Activated naive CD8-positive, alpha-beta T cell treated with anti-CD3 and anti-CD28 coated beads, Interleukin-2, amount 50 U/mL, for 24 hours (primary cell): ENCODE results near the gene FAM83G.

Source experiments
- ATAC-seq: fragments of 150-1000 bp; cut with Tn5 transposase; one replicate; pipeline ENCODE4 v1.10.0; 2021
- DNase-seq: peaks from one replicate; pipeline ENCODE4 v3.0.0; 2021
- H3K27ac Mint-ChIP-seq: one replicate; pipeline ENCODE4 v1.8.0; 2021; ENCODE audit warnings: mild to moderate bottlenecking, mixed read lengths
- H3K27me3 Mint-ChIP-seq: one replicate; pipeline ENCODE4 v1.8.0; 2021; ENCODE audit warnings: mixed read lengths
- H3K36me3 Mint-ChIP-seq: one replicate; pipeline ENCODE4 v1.8.0; 2021; ENCODE audit warnings: low read depth, mixed read lengths
- H3K4me1 Mint-ChIP-seq: one replicate; pipeline ENCODE4 v1.8.0; 2021; ENCODE audit warnings: mixed read lengths
- H3K4me3 Mint-ChIP-seq: one replicate; pipeline ENCODE4 v1.8.0; 2021; ENCODE audit warnings: mild to moderate bottlenecking, moderate library complexity, mixed read lengths
- H3K9me3 Mint-ChIP-seq: one replicate; pipeline ENCODE4 v1.8.0; 2021; ENCODE audit warnings: mixed read lengths

The FAM83G gene

DNA sequence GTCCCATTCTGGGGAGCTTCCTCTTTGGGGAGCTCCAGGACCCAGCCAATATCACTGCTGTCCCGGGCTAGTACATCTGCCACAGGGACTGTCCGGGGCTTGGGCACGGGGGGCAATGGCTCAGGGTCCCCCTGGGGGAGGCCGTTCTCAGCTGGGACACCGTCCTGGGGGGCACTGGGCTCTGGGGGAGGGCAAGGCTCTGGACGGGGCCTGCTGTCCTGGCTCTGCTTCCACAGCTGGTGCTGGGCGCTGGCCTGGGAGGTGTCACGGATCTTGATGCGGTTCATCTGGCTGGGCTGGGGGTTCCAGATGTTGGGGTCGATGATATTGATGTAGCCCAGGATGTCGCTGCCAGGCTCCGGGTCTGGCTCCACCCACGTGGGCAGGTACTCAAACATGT, 26.5 kb downstream of the FAM83G start:
- no peak for DNase-seq
- Mint-ChIP-seq H3K4me3 (no peak overlapping the region), H3K27ac (no peak overlapping the region), H3K9me3 (no peaks in the 10 kb centered on the region), H3K36me3 (peaks cover 7% of the 10 kb centered on the region), H3K4me1 (peaks cover 15% of the 10 kb centered on the region), H3K27me3 (no peaks in the 10 kb centered on the region)
- no peak for ATAC-seq

DNA sequence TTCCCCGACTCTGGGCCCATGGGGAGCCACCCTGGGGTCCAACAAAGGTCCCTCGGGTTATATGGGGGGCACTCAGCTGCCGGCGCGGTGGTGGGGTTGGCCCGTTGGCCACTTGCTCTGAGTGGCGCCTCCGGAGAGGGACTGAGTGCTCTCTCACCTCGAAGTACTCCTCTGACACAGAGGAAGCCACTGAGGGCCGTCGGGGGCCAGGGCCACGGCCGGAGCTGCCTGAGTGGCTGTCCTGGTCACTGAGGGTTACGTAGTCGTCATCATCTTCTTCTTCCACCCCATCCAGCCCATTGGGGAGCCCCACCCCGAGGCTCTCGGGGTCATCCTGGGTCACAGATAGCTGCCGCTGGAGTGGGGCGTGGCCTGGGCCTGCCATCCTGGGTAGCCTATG, 26.9 kb downstream of the FAM83G start:
- no peak overlapping the region for H3K4me3 Mint-ChIP-seq
- ATAC-seq (no peak), DNase-seq (no peak)
- H3K36me3 Mint-ChIP-seq: peaks cover 7% of the 10 kb centered on the region
- H3K27me3 Mint-ChIP-seq: no peaks in the 10 kb centered on the region
- H3K4me1 Mint-ChIP-seq: peaks cover 15% of the 10 kb centered on the region
- H3K27ac Mint-ChIP-seq: no peak overlapping the region
- H3K9me3 Mint-ChIP-seq: no peaks in the 10 kb centered on the region

DNA sequence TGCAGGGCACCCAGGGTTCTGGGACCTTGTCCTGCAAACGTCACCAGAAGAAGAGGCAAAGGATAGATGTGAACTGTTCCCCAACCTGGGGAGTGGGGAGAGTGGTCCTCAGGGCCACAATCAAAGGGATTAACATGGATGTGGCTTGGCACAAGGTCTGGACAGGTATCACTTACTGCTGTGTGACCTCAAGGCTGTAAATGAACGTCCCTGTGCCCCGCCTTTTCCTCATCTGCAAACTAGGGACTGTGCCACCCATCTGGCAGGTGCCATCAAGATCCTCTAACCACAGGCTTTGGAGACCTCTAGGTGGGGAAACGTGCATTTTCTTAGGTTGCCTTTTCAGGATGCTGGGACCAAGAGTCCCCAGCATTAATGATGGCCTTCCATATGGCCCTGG, 27.5 kb downstream of the FAM83G start:
- H3K36me3 Mint-ChIP-seq: peaks cover 10% of the 10 kb centered on the region
- ATAC-seq: no peak

DNA sequence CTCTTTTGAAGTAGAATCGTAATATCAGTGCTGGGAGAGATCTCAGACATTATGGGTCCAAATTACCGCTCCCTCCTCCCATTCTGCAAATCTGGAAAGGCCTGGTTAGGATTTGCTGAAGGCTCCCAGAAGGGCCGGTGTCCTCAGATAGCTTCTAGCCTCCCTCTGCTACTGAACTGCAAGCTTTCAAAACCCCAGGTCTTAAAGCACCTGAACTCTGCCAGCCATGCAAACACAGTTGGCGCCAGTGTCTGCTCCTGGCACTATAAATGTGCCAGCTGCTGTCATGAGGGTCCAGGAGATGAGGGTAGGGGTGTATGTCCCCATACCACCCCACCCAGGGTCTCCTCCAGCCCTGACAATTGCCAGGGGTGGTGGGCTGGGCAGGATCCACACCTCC, 28.4 kb downstream of the FAM83G start:
- Mint-ChIP-seq H3K4me1 (peaks cover 14% of the 10 kb centered on the region), H3K36me3 (peaks cover 10% of the 10 kb centered on the region), H3K9me3 (no peaks in the 10 kb centered on the region), H3K27ac (no peak overlapping the region), H3K27me3 (no peaks in the 10 kb centered on the region), H3K4me3 (no peak overlapping the region)
- ATAC-seq (no peak), DNase-seq (no peak)

More for the DNA sequence above, 27.5 kb downstream of the FAM83G start:
- Mint-ChIP-seq H3K4me3 (no peak overlapping the region), H3K4me1 (peaks cover 14% of the 10 kb centered on the region), H3K27ac (no peak overlapping the region), H3K27me3 (no peaks in the 10 kb centered on the region), H3K9me3 (no peaks in the 10 kb centered on the region)
- no peak for DNase-seq

DNA sequence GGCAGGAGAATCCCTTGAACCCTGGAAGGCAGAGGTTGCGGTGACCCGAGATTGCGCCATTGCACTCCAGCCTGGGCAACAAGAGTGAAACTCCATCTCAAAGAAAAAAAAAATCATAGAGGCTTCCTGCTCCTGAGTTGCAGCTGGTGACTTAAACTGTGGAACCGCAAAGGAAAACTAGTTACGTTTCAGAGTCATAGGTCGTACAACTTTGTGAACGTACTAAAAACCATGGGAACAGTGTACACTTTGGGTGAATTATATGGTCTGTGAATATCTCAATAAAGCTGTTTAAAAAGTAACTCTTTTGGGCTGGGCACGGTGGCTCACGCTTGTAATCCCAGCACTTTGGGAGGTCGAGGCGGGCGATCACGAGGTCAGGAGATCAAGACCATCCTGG, 29.0 kb downstream of the FAM83G start:
- no peak for DNase-seq
- Mint-ChIP-seq H3K27me3 (no peaks in the 10 kb centered on the region), H3K4me1 (peaks cover 14% of the 10 kb centered on the region), H3K9me3 (no peaks in the 10 kb centered on the region), H3K36me3 (peaks cover 10% of the 10 kb centered on the region), H3K4me3 (no peak overlapping the region), H3K27ac (no peak overlapping the region)
- no peak for ATAC-seq

DNA sequence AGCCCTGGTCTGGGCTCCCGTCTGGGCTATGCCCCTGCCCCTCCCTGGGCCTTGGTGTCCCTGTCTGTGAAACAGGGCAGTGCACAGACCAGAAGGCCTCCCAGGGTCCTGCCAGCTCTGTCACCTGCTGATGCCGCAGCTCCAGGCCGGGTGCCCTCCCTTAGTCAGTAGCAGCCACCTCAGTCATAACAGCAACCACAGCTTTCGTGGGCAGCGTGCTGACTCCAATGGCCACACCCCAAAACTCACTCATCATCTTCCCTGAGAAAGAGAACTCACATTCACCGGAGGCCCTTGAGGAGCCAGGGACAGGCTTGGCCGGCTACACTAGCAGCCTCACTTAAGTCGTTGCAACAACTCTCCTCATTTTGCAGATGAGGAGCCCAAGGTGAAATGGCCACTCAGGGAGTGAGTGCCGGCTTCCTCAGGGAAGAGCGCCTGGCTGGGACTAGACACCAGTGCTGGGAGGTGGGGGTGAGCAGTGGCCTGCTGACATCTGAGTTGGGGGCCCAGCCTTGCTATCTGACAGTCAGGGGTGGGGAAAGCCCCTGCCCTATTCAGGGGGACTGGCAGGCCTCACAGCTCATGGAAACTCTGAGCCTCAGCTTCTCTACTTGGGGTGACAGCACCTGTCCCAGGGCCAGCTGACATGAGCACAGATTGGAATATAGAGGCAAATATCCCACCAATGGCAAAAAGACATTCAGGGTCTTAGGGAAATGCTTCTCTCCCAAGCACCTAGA, 30.0 kb downstream of the FAM83G start:
- Mint-ChIP-seq H3K4me3 (no peak overlapping the region), H3K36me3 (peaks cover 10% of the 10 kb centered on the region), H3K9me3 (no peaks in the 10 kb centered on the region), H3K27ac (peak overlapping the region; percentile 54), H3K27me3 (no peaks in the 10 kb centered on the region), H3K4me1 (peaks cover 14% of the 10 kb centered on the region)
- ATAC-seq (peak; percentile 86), DNase-seq (peak; percentile 52)

DNA sequence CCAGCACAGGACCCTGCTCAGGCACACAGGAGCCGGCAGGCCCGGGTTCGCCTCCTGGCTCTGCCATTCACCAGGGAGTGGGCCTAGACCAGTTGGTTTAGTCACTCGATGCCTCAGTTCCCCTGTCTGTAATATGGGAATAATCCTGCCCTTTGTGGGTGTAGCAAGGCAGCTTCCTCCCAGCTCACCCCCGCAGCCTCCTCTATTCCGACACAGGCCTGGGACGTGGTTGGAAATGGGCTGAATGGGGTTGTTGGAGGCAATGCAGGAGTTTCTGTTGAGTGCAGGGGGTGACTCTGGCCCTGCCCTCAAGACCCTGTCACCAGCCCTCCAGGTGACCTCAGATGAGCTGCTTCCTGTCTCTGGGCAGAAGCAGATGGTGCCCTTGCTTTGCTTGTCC, 32.8 kb downstream of the FAM83G start:
- no peak overlapping the region for H3K27ac Mint-ChIP-seq
- H3K4me3 Mint-ChIP-seq: no peak overlapping the region
- H3K36me3 Mint-ChIP-seq: peaks cover 5% of the 10 kb centered on the region
- H3K27me3 Mint-ChIP-seq: no peaks in the 10 kb centered on the region
- H3K4me1 Mint-ChIP-seq: peaks cover 14% of the 10 kb centered on the region
- DNase-seq (no peak), ATAC-seq (no peak)
- H3K9me3 Mint-ChIP-seq: no peaks in the 10 kb centered on the region

DNA sequence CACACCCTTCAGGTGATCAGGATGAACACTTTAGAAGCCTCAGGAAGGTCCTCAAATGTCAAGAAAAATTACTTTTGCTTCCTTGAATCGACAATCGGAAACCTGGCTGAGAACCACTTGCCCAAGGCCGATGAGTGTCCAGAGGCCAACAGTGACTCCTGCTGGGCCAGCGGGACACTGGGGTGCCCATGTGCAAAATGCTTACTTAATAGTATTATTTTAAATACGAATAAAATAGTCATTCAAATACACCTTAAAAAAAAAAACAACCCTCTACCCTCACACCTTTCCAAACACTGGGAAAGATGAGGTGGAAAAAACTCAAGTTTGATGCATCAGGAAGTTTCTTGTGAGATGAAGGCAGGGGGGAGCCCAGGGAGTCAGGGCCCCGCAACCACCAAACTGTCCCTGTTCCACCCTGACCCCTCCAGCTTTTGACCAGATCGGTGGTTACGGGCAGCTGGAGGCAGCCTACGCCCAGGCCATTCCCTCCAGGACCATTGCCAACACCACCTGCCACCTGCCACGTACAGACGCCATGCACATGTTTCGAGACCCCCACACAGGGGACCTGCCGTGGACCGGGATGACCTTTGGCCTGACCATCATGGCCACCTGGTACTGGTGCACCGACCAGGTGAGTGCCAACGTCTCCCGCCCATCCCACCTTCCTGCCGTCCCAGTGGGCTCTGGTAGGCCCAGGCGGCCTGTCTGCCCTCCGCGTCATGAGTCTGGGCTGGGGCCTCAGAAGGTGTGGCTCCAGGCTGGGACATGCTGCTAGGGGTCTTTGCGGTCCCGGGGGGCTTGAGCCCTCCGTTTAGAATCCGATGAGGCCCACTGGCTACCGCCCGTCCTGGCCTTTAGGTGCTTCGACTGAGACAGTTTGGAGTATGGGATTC, 33.7 kb downstream of the FAM83G start:
- Mint-ChIP-seq H3K4me1 (peaks cover 14% of the 10 kb centered on the region), H3K4me3 (no peak overlapping the region), H3K36me3 (peaks cover 4% of the 10 kb centered on the region), H3K27ac (no peak overlapping the region), H3K27me3 (no peaks in the 10 kb centered on the region), H3K9me3 (no peaks in the 10 kb centered on the region)
- DNase-seq (no peak), ATAC-seq (no peak)

DNA sequence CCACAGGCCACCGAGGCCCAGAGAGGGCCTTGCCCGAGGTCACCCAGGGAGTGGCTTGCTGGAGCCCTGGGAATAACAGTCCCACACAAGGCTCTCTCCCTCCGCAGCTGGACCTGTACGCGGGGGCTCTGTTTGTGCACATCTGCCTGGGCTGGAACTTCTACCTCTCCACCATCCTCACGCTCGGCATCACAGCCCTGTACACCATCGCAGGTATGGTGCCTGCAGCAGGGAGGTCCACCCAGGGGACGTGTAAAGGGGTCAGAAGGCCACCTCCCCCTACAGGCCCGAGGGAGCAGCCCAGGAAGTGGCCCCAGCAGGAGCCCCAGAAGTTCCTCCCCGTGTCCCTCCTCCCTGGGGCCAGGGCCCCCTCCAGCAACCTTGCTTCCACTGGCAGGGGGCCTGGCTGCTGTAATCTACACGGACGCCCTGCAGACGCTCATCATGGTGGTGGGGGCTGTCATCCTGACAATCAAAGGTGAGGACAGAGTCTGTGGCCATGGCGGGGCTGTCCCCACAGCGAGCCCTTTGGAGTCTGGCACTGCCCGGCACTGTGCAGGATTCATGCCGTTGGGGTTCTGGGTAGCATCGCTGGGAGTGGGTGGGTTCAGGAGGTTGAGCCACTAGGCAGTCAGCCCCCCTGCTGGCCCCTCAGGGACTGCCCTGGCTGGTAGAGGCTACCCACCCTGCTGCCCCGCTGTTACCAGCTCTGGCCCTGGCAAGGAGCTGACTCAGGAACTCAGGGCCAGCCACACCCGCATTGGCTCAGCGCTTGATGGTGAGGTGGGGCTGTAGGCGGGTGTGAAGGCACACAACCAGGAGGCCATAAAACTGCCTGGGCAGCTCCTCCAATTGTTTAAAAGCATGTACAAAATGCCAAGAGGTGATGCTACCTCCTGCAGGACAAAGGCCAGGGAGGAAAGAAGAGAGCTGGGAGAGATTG, 35.3 kb downstream of the FAM83G start:
- H3K9me3 Mint-ChIP-seq: no peaks in the 10 kb centered on the region
- no peak overlapping the region for H3K27ac Mint-ChIP-seq

DNA sequence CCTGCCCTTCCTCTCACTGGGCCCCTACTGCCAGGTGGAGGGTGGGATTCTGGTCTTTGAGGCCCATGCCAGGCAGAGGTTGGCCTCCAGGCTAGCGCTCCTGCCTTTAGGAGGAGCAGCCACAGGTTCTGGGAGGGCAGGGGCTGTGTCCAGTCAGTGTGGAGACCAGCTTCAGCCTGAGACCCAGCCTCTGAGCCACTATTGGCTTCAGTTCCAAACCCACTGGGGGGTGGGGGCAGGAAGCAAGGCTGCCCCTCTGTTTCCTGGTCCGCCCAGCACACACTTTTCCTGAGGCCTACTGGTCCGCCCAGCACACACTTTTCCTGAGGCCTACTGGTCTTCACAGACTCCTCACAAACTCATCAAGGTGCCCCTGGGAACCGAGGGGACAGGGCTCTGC, 36.2 kb downstream of the FAM83G start:
- Mint-ChIP-seq H3K27ac (no peak overlapping the region), H3K27me3 (no peaks in the 10 kb centered on the region), H3K4me3 (no peak overlapping the region), H3K9me3 (no peaks in the 10 kb centered on the region), H3K36me3 (peaks cover 3% of the 10 kb centered on the region), H3K4me1 (peaks cover 4% of the 10 kb centered on the region)
- no peak for DNase-seq
- no peak for ATAC-seq

More for the DNA sequence above, 35.3 kb downstream of the FAM83G start:
- Mint-ChIP-seq H3K4me1 (peaks cover 4% of the 10 kb centered on the region), H3K27me3 (no peaks in the 10 kb centered on the region), H3K36me3 (peaks cover 4% of the 10 kb centered on the region), H3K4me3 (no peak overlapping the region)
- ATAC-seq (peak; percentile 24), DNase-seq (no peak)

DNA sequence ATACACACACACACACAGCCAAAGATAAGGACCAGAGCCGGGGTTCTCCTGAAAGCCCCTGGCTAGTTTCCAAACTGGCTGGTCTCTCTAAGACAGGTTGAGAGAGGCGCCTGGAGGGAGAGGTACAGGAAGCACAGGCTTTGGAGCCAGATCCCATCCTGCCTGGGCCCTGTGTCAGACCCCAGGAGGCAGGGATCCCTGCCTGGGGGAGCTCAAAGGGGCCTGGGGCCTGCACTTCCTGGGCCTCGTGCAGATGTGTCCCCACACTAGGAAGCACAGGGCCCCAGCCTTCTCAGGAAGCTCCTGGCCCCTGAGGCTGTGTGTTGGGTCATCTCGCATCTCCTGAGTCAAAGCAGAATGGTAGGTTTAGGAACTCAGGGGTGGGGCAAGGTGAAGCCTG, 36.6 kb downstream of the FAM83G start:
- no peaks in the 10 kb centered on the region for H3K9me3 Mint-ChIP-seq
- H3K36me3 Mint-ChIP-seq: peaks cover 3% of the 10 kb centered on the region
- no peak overlapping the region for H3K4me3 Mint-ChIP-seq
- DNase-seq (no peak), ATAC-seq (no peak)
- no peaks in the 10 kb centered on the region for H3K27me3 Mint-ChIP-seq
- peaks cover 8% of the 10 kb centered on the region for H3K4me1 Mint-ChIP-seq
- no peak overlapping the region for H3K27ac Mint-ChIP-seq

DNA sequence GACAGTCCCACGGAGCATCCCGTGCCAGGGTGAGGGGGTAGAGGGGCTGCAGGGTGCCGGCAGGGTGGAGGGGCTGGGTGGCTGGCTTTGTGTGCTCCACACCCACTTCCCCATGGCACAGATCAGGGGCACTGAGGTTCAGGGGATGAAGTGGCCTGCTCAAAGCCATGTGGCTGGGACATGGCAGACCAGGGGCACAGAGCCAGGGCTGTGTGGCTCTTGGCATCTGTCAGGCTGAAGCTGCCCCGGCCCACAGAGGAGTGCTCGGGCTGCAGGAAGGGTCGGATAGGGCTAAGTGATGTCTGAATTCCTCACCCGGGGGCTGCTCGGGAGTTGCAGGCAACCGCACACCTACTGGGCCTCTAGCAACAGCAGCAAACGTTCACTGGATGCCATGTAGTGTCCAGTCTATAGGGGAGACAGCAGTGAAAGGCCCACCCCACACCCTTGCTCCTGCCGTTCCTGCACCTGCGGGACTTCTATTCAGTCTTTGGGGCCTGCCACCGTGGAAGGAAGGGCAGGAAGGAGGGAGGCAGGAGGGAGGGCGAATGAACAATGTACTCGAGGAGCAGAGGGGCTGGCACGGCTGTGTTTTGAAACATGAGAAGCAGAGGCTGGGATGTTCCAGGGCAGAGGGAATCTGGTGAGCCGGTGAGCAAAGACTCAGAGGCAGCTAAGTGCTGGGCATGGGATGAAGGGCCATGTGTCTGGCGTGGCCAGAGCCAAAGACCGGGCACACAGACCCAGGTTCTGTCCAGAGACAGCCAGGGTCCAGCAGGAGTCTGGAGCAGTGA, 37.5 kb downstream of the FAM83G start:
- ATAC-seq (no peak), DNase-seq (no peak)
- H3K27me3 Mint-ChIP-seq: no peaks in the 10 kb centered on the region
- no peak overlapping the region for H3K27ac Mint-ChIP-seq
- peaks cover 17% of the 10 kb centered on the region for H3K4me1 Mint-ChIP-seq
- H3K4me3 Mint-ChIP-seq: no peak overlapping the region
- no peaks in the 10 kb centered on the region for H3K9me3 Mint-ChIP-seq
- no peaks in the 10 kb centered on the region for H3K36me3 Mint-ChIP-seq

DNA sequence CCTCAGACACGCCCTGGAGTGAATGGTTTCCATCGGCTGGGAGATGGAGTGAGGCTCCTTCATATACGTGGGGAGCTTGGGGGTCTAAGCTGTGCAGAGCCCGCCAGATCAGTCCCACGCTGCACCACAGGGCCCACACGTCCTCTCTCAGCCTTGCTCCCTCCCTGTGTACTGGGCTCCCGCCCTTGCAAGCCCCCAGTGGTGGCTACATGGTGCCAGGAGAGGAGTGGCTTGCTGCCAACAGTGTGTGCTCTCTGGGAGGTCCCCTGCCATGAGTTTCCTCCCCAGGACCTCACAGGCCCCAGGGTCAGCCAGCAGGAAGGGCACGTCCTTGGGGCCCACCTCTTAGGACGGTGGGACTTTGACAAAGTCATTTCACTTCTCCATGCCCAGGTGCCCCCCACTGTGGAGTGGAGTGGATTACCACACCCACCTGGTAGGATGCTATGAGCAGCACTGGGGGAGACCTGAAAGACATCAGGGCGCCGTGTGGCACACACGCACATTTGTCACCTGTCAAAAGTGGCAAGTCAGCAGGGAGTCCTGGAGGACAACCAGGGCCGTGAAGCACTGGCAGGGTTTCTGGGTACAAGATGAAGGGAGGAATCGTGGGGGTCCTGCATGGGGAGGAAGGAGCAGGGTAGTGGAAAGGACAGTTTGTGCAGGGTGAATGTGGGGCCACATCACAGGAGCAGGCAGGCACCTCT, 38.9 kb downstream of the FAM83G start:
- ATAC-seq: no peak
- Mint-ChIP-seq H3K27ac (no peak overlapping the region), H3K4me1 (peaks cover 28% of the 10 kb centered on the region), H3K9me3 (no peaks in the 10 kb centered on the region), H3K4me3 (no peak overlapping the region), H3K27me3 (no peaks in the 10 kb centered on the region), H3K36me3 (no peaks in the 10 kb centered on the region)
- DNase-seq: no peak
